NCI-H446 (cell line): ENCODE results near the gene NLRC4.
"Not testable (repeated sequence)": the region's sequence is repeated elsewhere in the genome, so short reads cannot be mapped to it uniquely, and the experiment has no call there.

Experiments
- DNase-seq, 2 experiments: peaks; one replicate each; lab custom pipeline; 2025; lab: John Stamatoyannopoulos, UW

The NLRC4 gene, protein sequence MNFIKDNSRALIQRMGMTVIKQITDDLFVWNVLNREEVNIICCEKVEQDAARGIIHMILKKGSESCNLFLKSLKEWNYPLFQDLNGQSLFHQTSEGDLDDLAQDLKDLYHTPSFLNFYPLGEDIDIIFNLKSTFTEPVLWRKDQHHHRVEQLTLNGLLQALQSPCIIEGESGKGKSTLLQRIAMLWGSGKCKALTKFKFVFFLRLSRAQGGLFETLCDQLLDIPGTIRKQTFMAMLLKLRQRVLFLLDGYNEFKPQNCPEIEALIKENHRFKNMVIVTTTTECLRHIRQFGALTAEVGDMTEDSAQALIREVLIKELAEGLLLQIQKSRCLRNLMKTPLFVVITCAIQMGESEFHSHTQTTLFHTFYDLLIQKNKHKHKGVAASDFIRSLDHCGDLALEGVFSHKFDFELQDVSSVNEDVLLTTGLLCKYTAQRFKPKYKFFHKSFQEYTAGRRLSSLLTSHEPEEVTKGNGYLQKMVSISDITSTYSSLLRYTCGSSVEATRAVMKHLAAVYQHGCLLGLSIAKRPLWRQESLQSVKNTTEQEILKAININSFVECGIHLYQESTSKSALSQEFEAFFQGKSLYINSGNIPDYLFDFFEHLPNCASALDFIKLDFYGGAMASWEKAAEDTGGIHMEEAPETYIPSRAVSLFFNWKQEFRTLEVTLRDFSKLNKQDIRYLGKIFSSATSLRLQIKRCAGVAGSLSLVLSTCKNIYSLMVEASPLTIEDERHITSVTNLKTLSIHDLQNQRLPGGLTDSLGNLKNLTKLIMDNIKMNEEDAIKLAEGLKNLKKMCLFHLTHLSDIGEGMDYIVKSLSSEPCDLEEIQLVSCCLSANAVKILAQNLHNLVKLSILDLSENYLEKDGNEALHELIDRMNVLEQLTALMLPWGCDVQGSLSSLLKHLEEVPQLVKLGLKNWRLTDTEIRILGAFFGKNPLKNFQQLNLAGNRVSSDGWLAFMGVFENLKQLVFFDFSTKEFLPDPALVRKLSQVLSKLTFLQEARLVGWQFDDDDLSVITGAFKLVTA

DNA sequence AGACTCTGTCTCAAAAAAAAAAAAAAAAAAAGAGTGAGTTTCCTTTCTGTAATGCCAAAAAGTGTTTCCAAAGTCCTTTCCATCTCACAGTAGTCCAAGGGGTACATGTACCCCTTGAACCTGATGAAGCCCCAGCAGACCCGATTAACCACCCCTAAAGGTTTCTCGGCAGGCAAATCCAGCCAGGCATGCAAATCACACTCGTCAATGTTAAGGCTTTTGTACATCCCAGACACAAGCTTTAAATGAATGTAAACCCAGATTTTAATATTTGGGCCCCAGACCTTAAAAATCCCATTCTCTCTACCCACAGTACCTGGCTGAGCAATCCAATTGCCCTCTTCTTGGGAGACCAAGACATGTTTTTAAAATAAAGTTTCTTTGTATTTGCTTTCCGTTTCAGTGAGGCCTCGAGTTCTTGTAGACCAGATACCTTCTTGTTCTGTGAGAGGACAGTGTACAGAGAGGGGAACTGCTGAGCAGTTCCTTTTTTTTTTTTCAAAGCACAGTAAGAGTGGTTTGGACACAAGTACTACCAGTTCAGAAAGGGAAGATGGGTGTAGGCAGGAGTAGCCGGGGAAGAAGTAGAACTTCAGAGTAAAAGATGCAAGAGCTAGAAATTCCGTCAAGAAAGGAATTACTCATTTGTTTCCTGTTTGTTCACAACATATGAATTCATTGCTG lies at the start of gene NLRC4:
NLRC4 (minus strand) TSS at position 465 of the 684 bp plus-strand sequence. CDS start 8,111 bp downstream, outside the sequence.
- no peak for DNase-seq

GRCh38 chr2:32310577-32310976 lies 45.9 kb upstream of the NLRC4 start:
- DNase-seq = no peak

DNA sequence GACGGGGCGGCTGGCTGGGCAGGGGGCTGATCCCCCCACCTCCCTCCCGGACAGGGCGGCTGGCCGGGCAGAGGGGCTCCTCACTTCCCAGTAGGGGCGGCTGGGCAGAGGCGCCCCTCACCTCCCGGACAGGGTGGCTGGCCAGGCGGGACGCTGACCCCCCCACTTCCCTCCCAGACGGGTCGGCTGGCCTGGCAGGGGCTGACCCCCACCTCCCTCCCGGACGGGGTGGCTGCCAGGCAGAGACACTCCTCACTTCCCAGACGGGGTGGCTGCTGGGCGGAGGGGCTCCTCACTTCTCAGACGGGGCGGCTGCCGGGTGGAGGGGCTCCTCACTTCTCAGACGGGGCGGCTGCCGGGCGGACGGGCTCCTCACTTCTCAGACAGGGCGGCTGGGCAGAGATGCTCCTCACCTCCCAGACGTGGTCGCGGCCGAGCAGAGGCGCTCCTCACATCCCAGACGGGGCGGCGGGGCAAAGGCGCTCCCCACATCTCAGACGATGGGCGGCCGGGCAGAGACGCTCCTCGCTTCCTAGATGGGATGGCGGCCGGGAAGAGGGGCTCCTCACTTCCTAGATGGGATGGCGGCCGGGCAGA lies 29.4 kb upstream of the NLRC4 start:
- DNase-seq = not testable (repeated sequence)

- DNase-seq = not testable (repeated sequence)
These were observed 28.8 kb upstream of the NLRC4 start for GRCh38 chr2:32293493-32293892.

DNA sequence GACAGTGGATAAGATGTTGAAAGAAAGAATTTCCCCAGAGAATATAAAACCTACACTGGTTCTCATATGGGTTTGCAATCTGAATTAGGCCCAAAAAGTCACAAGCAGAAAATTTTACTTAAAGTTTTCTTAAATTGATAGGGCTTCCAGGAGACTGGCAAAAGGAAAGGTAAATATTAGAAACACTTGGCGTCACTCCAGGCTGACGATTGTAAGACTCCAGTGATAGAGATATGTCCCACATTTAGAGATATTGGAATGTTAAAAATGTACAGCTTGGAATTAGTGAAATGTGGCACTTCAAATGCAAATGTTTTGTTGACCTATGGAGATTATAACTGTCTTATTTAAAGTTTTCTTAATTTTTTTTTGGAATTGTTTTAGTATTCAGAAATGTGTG lies 27.1 kb upstream of the NLRC4 start:
- no peak for DNase-seq

- DNase-seq = no peak
These were observed 25.3 kb upstream of the NLRC4 start for GRCh38 chr2:32290000-32290339.

- no peak for DNase-seq
These were observed 24.7 kb upstream of the NLRC4 start for GRCh38 chr2:32289165-32289999.

DNA sequence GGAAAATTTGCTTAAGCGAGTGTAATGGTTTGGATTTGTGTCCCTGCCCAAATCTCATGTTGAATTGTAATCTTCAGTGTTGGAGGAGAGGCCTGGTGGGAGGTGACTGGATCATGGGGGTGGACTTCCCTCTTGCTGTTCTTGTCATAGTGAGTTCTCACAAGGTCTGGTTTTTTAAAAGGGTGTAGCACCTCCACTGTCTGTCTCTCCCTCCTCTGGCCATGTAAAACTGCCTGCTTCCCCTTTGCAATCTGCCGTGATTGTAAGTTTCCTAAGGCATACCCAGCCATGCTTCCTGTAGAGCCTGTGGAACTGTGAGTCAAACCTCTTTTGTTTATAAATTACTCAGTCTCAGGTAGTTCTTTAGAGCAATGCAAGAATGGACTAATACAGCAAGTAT lies 19.6 kb upstream of the NLRC4 start:
- no peak for DNase-seq

- DNase-seq = no peak
These were observed 13.8 kb upstream of the NLRC4 start for GRCh38 chr2:32278478-32278853.

DNA sequence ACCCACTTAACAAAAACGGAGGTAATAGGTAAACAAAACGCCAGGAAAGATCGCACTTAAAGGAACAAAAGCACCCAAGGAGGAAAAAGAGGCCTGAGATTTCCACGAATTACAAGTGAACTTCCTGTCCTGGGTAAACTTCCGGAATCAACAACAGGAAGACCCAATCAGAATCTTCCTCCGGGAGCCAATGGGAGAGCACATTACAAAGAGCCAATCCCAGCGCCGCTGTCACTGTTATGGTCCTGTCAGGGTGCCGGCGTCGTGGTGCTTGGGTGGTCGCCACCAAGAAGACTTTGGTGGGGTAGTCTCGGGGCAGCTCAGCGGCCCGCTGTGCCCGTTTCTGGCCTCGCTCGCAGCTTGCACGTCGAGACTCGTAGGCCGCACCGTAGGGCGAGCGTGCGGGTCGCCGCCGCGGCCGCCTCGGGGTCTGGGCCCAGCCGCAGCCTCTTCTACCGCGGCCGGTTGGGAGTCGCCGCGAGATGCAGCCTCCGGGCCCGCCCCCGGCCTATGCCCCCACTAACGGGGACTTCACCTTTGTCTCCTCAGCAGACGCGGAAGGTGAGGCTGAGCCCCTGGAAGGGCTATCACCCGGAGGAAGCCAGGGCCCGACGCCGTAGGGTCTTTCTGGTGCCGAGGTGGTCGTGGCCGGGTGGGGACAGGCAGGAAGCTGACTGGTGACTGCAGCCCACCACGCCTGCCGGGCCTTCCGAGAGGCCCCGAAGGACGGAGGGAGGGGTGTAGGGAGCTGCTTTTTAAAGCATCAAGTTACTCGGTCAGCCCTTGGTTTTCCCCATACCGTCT lies 13.2 kb upstream of the NLRC4 start, which contains the start of gene YIPF4:
YIPF4 (plus strand) TSS at position 231 of the 804 bp plus-strand sequence; CDS start at position 483, 252 bp downstream.
- DNase-seq = peak; percentile 78 to 90

GRCh38 chr2:32277363-32277673 lies 12.6 kb upstream of the NLRC4 start:
- DNase-seq = no peak

- DNase-seq = not testable (repeated sequence)
These were observed 11.1 kb upstream of the NLRC4 start for GRCh38 chr2:32275790-32276189.

GRCh38 chr2:32274289-32274688 lies 9.6 kb upstream of the NLRC4 start:
- DNase-seq = no peak

GRCh38 chr2:32272279-32272678 lies 7.6 kb upstream of the NLRC4 start:
- DNase-seq = no peak

DNA sequence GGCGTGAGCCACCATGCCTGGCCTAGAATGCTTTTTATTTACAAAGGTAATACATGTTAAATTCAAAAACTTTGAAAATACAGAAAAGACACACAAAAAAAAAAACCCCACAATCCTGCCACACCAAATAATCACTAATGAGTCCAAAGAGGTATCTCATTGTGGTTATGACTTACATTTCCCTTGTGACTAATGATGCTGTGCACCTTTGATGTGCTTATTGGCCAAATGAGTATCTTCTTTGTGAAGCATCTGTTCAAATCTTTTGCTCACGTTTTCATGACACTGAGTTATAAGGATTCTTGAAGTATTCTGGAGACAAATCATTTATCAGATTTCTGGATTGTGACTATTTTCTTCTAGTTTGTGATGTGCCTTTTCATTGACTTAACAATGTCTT lies 6.4 kb upstream of the NLRC4 start:
- no peak for DNase-seq

DNA sequence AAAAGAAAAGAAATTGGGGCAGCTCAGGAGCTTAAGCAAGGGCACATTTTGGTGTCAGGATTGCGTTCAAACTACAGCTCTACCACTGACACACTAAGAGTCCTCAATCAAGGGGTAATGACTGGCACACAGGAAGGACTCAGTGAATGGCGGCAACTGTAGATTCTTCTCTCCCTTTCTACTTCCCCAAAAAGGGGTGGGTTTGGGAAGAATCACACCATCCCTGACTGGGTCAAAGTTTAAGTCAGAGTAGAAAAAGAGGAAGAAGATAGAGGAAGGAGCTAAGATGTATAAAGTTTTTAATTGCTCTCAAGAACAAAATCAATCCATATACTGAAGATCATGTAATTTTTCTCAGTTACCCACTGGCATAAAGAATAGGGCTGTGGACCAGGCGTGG lies 2.6 kb downstream of the NLRC4 start:
- DNase-seq = no peak

DNA sequence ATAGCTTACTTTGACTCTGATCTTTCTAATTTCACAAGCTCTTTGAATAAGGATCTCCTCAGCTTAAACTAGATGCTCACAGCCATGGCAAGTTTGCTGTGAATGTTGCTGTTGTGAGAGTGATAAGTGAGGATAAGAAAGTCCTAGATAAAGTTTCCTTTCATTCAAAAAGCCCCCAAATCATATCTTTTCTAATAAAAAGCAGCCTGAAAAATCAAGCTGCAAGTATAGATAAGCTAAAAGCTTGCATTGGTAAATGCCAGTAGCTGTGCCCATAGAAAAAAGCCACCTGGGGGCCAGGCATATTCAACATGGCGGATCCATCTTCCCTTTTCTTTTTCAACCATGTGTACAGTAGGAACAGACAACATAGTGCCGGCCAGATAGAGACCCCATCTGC lies 4.3 kb downstream of the NLRC4 start:
- DNase-seq = no peak

GRCh38 chr2:32258242-32258641 lies 6.4 kb downstream of the NLRC4 start:
- no peak for DNase-seq

- DNase-seq = no peak
These were observed 14.4 kb downstream of the NLRC4 start for GRCh38 chr2:32250290-32250689.

- DNase-seq = no peak
These were observed 14.9 kb downstream of the NLRC4 start for GRCh38 chr2:32249731-32250236.
